Measurements from ENCODE around the gene KMT2B.

DNA sequence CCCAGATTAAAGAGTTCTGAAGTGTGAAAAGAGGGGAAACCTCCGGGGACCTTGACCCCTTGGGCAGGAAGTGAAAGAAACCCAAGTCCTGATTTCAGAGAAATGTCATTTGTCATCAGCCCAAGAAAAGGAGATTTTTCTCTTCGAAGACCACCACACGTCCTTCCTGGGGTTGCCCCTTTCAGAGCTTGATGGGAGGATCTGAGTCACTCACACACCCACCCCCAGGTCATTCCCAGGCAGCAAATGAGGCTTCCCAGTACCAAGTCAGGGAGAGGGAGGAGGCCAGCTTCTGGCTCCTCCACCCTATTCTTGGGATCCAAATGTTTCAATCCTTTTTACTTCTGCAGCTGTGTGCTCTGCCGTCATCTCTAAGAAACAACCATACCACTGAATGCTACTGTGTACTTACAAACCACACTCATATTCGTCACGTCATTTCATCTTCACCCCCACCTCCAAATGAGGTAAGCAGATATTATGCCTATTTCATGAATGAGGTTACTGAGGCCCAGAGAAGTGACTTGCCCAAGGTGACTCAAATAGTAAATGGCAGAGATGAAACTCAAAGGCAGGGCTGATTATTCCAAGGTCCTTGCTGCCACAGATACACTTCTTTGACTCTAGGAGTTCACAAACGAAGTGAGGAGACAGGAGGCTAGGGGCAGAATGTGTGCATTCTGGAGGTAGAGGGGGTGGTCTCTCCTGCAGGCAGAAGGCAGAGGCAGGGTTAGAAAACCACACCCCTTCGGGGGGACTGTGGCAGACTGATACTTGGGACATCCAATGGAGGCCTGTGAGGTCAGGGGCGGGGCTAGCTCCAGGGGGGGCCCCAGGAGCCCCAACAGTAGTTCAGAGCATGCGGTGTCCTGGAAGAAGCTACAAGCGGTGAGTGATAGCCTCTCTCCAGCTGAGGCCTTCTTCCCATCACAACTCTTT lies 5.0 kb upstream of the KMT2B start:
- TF ChIP-seq, protein P1, sequence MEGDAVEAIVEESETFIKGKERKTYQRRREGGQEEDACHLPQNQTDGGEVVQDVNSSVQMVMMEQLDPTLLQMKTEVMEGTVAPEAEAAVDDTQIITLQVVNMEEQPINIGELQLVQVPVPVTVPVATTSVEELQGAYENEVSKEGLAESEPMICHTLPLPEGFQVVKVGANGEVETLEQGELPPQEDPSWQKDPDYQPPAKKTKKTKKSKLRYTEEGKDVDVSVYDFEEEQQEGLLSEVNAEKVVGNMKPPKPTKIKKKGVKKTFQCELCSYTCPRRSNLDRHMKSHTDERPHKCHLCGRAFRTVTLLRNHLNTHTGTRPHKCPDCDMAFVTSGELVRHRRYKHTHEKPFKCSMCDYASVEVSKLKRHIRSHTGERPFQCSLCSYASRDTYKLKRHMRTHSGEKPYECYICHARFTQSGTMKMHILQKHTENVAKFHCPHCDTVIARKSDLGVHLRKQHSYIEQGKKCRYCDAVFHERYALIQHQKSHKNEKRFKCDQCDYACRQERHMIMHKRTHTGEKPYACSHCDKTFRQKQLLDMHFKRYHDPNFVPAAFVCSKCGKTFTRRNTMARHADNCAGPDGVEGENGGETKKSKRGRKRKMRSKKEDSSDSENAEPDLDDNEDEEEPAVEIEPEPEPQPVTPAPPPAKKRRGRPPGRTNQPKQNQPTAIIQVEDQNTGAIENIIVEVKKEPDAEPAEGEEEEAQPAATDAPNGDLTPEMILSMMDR (IDR thresholded peaks at IDR 0.05) = no peak
- TF ChIP-seq POLR2A (IDR thresholded peaks at IDR 0.05) = no peak
